ENCODE measurements around the gene TMEM238.
A peak's percentile ranks its signal among the peaks of the same experiment; 100 is the strongest.

TMEM238 gene

DNA sequence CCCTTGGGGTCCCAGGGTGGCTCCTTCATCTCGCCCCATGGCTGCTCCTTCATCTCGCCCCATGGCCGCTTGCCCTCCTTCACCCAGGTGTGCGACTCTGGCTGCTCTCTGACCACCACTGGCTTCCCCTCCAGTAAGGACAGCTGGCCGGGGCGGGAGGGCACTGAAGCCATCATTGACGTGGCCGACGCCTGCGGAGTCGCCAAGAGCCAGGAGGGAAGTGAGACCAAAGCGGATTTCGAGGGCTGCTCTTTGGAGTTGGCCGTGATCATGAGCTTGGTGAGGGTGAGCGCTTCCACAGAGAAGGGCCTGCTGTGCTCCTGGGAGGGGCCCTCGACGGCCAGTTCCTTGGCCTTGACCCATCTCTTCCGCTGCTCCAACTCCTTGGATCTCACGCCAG, 25.6 kb downstream of the TMEM238 start:
- DNase-seq (ENCODE audit: low spot score) = no peak

DNA sequence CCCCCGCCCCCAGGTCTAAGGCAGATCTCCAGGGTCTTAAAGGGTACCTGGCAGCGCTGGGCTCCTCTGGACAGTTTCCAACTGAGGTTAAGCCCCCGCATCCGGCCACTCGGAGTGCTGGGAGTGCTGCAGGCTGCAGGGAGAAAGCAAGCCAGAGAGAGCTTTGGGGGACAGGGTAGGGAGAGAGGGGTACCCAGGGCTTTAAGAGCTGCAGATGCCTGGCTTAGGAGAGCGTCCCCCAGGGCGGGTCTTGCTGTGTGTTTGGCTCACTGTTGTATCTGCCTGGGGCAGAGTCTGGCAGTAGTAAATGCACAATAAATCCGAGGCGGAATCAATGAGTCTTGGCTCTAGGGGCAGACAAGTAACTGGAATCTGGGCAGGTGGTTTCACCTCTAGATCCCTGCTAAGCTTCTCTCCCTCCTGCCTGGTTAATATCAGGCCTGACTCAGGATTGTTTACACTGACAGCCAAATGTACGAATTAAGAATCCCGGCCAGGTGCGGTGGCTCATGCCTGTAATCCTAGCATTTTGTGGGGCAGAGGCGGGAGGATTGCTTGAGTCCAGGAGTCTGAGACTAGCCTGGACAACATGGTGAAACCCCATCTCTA, 28.8 kb downstream of the TMEM238 start:
- no peak for DNase-seq (ENCODE audit: low spot score)

DNA sequence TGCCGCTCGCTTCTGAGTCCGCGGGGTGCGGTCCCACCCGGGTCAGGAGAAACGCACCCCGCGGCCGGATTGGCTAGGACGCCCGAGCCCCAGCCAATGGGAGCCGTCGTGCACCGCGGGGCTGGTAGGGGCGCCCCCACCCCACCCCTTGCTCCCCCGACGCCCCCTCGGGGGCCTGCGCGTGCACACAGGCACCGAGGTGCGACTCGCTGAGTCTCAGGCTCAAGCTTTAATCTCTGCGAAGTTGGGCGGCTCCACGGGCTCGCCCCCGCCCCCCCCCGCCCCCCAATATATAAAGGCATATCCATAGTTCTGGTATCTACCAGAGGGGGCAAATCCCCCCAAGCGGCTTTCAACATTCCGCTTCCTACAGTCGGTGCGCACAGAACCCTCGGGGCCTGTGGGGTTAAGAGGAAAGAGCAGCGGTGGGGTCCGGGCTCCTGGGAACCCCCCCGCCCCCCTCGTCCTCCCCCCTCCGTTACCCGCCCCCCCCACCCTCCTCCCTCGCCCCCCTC, 29.3 kb downstream of the TMEM238 start, which contains the start of gene COX6B2:
COX6B2 (minus strand) TSS at position 22 of the 515 bp plus-strand sequence. CDS start 198 bp downstream, outside the sequence.
- no peak for DNase-seq (ENCODE audit: low spot score)

DNA sequence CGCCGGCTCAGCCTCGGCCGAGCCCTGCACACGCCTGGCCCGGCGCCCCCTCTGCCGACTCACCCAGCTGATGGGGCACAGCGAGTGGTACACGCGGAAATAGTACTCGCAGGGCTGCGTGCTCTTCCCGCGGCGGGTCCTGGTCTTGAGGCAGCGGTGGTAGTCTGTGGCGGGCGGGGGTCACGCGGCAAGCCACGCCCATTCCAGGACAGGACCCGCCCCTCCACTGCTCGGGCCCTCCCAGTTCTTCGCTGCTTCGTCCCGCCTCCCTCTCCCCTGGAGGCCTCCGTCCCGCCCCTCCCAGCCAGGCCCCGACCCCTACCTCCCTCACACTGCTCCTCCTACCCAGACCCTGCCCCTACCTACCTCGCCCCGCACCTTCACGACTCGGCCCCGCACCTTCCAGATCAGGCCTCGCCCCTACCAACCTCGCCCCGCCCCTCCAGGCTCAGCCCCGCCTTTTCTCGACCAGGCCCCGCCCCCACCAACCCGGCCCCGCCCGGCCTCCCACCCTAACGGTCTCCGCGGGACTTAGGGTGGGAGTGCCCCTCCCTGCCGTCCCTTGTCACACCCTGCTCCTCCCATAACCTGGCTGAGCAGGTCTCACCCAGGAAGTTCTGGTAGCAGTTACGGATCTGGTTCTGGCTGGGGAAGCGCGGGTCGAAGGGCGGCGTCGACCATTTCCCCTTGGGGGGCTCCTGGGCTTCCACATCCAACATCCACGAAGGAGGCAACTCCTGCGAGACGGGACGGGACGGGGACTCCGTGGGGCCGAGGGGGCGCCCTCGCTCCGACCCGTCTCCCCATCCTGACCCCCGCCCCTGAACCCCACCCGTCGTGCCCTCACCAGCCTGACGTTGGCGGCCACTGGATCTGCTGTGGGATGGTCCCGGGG, 30.0 kb downstream of the TMEM238 start:
- DNase-seq (ENCODE audit: low spot score) = peak; percentile 73

DNA sequence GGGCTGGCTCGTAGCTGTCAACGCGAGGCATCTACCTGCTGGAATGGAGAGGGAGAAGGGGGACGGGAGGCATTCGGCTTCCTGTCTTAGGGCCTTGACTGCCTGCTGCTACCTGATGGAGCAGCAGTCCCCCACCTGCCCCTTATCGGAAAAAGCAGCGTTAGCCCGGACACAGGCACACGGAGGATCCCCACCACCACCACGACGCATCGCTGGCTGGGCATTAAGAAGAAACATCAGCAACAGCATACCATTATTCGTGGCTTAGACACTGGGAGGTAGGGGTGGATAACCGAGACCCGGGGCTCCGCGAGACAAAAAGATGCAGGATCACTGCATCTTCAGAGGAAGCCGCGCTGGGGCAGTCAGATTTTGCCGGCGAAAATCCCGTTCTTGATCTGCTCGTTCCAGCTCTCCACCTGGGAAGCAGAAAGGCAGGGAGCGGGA, 30.7 kb downstream of the TMEM238 start:
- DNase-seq (ENCODE audit: low spot score) = no peak

DNA sequence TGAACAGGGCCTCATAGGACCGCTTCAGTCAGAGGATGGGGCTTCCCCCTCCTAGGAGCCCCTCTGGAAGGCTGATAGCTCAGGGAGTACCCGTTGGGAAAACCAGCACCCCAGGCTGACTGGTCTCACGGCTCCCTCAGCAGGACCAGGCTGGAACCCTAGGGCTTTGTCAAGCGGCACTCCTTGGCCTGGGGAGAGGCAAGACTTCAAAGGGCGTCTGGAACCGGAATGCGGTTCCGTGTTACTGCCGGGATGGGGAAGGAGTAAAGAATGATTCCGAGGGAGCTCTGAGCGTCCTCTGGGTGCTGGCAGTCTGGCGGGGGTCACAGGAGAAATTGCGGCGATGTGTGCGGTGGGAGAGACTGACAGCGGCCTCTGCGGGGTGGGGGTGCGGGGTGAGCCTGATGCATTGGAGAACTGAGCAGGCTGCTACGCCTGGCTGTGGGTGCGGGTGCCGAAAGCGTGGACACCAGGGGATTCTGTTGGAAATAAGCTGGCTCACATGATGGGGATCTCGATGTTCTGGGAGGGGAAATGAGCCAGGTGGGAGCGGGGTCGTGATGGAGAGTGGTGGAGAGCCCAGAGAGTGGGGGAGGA, 31.4 kb downstream of the TMEM238 start:
- no peak for DNase-seq (ENCODE audit: low spot score)

DNA sequence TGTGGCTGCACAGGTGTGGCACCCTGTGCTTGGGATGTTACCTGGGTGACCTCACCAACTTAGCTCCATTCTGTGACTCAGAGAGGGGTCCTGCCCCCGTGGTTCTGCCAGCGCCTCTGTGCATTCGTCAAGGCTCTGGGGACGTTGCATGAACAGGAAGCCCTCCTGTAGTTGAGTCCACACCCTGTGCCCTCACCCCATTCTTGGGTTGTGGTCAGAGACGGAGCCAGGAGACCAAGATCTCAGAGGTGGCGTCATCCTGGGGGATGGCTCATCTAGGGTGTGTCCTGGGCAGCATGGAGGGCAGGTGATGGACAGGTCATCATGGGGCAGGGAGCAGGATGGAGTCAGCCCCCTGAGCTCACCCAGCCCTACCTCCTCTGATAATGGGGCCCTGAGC, 32.1 kb downstream of the TMEM238 start:
- peak; percentile 67 for DNase-seq (ENCODE audit: low spot score)

DNA sequence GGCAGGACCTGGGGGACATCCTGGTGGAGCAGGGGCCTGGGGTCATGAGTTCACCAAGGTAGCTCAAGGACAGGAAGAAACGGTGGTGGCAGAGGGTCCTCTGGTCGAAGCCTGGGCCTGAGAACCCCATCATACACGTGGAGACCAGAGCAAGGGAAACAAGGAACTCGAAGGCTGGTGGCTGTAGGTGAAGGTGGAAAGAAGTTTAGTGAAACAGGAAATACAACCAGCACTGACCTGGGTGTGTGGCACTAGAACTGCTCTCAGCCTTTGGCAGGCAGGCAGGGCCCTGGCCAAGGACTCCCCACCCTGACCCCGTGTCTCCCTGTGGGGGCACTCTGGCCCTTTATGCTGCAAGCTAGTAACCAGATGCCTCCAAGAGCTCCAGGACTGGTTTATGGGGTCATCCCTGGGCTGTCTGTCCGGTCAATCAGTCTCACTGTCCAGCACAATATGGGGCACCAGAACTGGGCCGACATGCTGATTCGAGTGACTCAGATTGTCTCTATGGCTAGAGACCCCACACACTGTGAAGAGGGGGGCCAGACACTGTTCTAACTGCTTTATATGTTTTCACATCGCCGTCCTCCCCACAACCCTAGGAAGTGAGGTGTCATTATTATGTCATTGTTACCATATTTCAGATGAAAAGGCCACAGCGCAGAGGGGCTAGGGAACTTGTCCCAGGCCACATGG, 33.3 kb downstream of the TMEM238 start:
- DNase-seq (ENCODE audit: low spot score) = no peak

DNA sequence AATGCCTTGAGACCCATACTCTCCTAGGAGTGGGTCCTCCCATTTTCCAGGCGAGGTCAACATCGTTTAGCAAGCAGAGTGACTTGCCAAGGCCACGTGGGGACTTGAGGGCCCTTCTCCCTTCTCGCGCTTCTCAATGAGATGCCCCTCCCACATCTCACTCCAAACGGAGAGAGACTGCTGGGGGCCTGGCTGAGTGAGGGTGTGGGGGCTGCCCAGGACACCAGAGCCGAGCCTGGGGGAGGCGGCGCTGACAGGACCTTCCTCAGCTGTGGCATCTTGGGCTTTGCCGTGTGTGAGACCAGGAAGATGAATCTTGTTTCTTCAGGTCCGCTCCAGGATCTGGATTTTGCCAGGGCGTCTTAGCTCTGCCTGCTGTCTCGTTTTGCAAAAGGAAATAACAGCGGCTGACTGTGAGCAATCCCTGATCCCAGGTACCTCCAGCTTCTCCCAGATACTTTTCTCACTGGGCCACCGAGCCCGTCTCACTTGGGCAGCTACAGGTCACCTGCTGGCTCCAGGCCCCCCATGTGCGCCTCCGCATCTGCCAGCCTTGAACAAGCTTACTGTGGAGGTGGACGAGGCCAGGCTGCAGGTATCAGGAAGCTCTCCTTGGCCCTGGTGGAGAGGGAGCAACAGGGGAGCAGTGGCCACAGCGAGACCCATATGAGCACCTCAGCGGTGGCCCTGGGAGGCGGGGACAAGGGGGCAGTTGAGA, 35.6 kb downstream of the TMEM238 start:
- no peak for DNase-seq (ENCODE audit: low spot score)

DNA sequence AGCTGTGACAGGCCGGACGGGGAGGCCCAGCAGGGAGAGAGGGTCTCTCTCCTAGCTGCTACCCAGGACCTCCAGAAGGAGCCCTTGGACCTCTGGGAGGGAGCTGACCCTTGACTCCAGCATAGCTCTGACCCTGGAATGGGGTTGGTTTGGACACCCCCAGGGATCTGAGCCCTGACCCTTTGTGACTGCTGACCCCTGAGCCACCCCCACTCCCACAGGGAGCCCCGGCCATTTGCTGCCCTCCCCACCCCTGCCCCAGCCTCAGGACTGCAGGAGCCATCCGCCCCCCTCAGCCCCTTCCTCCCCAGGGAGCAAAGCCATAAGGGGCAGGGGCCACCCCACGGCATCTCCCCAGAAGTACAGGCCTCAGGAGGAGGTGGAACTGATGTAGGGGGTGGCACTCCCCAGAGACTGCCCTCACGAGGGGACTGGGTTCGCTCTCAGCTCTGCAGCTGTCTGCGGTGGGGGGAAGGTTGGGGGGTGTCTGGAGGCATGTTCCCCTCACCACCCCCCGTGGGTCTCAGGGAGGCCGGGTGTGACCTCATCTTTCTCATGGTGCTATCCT, 36.6 kb downstream of the TMEM238 start:
- DNase-seq (ENCODE audit: low spot score) = no peak

DNA sequence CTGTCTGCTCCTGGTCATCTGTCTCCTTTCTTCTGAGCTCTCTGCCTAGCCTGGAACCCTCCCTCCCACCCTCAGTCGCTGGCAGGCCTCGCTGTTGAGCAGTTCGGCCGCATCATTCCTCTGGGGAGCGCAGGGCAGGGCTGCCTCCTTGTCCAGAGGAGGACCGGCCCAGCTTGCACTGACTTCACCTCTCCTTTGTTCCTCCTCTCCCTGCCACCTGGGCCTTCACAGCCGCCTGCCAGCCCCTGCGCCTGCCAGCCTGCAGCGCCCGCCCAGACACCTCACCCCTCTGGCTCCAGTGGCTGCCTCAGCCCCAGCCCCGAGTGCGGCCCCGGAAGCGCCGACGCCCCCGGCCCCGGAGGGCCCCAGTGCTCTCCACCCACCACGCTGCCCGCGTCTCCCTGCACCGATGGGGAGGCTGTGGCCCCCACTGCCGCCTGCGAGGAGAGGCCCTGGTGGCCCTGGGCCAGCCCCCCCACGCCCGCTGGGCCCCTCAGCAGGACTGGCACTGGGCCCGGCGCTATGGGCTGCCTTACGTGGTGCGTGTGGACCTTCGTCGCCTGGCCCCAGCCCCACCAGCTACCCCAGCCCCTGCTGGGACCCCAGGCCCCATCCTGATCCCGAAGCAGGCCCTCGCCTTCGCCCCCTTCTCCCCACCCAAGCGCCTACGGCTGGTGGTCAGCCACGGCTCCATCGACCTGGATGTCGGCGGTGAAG, 37.2 kb downstream of the TMEM238 start:
- no peak for DNase-seq (ENCODE audit: low spot score)

DNA sequence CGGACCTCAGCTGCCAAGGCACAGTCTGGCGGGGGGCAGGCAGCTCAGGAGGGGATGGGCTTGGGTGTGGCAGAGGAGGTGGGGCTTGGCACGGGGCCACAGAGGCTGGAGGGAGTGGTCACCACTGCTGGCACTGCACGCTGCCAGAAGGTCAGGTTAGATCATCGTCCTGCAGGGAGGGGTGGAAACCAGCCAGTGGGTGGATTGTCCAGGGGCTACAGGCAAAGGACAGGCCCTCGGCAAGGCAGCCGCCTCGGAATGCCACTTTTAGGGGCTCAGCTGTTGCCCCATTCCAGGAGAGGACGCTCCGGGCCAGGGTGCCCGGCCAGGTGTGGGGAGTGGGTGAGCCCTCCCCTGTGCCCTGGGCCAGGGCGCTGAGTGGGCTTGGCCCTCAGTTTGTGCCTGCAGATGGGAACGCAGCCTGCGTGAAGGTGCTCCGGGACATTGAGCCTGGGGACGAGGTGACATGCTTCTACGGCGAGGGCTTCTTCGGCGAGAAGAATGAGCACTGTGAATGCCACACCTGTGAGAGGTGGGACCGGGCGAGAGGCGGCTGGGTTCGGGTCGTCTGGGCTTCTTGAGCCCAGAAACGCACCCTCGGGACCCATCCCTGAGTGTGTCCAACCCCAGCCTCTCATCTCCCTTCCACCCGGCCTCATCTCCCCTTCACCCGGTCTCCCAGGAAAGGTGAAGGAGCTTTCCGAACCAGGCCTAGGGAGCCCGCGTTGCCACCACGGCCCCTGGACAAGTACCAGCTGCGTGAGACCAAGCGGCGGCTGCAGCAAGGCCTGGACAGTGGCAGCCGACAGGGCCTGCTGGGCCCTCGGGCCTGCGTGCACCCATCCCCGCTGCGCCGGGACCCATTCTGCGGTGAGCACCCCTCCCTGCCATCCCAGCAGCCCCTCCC, 38.0 kb downstream of the TMEM238 start:
- peak; percentile 30 for DNase-seq (ENCODE audit: low spot score)

DNA sequence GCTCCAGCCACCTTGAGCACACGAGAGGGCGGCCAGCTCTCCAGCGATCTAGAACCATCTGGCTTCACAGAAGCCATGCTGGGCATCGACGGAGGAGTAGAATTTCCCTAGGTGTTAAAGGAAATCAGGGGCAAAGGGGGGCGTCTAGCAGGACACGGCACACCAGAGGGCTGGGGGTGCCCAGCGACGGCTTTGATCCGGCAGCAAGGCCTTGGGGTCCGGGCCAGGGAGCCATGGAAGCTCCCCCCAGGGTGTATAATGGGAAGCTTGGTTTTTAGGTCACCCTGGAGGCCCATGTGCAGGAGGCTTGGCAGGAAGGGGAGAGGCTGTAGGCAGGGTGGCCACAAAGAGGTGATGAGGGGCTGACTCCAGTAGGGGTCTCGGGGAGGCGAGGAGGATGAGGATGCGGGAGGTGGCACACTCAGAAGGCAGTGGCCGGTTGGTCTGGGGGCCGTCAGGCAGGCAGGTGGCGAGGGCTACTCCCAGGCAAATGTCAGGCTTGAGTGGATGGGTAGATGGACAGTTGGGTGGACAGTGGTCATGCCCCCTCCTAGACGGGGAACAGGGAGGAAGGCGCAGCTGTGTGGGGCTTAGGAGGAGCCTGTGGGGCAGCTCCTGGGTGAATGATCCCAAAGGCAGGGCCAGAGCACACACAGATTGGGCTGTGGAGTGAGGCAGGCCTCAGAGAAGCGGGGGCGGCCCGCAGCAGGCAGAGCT, 38.8 kb downstream of the TMEM238 start:
- DNase-seq (ENCODE audit: low spot score) = no peak

DNA sequence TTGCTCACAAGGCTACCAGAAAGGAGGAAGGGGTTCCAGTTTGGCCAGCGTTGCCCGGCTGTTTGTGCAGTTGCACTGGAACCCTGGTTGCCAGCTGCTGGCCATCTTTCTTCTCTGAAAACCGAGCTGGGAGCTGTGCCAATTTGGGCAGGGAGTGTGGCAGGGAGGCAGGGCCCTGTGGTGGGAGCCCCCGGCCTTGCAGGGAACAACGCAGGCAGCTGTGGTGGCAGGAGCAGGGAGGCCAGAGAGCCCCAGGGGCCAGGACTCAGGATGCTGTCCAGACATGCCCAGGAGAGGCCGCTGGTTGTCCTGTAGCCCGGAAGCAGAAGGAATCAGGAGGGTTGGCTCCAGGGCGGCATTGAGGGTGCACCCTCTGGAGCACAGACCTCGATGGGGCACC, 39.6 kb downstream of the TMEM238 start:
- no peak for DNase-seq (ENCODE audit: low spot score)

DNA sequence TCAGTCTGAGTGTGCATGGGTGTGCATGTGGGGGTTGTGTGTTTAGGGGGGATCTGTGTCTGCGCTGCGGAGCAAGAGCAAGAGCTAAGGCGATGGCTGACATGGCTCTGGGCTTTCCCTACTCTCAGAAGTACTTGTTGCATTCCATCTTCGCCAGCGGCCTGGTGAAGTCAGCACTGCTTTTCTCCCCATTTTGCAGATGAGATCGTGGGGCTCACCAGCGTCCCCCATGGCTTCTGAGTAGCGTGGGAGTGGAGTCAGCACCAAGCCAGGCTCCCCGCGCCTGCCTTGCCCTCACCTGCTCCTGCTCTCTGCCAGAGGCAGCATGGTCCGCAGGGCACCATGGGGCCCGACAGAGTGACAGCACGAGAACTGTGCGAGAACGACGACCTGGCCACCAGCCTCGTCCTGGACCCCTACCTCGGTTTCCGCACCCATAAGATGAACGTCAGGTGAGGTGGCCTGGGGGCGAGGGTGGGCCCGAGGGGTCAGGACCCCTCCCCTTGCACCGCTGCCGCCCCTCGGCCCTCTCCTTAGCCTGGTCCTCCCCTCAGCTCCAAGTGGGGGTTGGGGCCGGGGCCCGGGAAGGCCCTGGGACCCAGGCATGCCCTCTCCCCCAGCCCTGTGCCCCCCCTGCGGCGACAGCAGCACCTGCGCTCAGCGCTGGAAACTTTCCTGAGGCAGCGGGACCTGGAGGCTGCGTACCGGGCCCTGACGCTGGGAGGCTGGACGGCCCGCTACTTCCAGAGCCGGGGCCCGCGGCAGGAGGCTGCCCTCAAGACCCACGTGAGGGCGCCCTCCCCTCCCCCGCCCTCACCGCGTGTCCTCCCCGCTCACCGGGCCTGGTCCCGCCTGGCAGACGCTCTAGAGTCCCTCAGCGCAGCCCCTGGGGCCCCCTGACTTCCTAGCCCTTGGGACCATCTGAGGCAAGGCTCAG, 42.2 kb downstream of the TMEM238 start:
- DNase-seq (ENCODE audit: low spot score) = no peak

DNA sequence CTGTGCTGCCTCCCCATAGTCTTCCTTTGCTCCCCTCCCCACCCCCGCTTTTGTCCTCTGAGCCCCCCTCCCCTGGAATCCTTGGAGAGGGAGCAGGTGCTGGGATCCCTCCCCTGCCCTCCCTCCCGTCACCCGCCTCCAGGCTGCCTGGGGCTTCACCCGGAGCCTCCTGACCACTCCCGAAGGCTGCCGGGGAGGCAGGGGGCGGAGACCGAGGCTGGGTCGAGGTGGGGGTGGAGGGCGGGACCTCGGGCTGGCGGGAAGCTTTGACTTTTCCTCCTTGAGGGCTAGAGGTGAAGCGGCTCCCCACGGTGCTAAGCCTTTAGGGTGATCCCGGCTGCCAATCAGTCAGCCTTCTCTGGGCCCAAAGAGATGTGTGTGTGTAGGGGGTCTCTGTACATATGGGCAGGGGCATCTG, 42.9 kb downstream of the TMEM238 start:
- DNase-seq (ENCODE audit: low spot score) = no peak

DNA sequence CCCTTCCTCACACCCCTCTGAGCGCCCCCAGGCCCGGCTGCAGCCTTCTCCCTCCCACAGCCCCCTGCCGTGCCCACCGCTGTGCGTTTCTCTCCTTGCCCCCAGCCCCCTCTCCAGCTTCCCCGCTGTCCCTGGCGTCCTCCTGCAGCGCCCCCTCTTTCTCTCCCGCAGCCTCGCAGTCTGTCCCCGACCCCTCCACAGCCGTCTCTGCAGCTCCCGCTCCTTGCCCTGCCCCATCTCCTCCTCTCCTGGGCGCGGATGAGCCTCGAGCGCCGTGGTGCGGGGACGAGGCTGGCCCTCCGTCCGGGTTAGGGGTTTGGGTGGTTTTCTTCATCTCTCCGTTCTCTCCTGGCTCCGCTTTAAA, 43.3 kb downstream of the TMEM238 start:
- DNase-seq (ENCODE audit: low spot score) = no peak
